HG02970 (cell line): ENCODE data around the gene NXNL1.

Experiments
- ATAC-seq: cut with Tn5 transposase; IDR thresholded peaks from one replicate; pipeline ENCODE4 v1.9.1; 2021; ENCODE audit warnings: mild to moderate bottlenecking, moderate library complexity, moderate number of reproducible peaks; ENCODE audit not compliant: unreplicated experiment, low FRiP score

The NXNL1 gene

DNA sequence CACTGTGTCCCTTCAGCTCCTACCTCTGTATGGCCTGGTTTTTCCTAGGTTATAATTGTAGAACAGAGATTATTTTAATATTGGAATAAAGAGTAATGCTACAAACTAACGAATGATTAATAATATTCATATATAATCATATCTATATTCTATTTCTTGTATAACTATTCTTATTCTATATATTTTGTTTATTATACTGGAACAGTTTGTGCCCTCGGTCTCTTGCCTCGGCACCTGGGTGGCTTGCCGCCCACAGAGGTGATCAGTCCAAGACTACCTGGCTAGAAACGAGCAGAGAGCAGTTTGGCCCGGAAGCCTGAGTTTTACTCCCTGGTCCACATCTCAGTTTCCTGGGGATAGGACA, 5.7 kb upstream of the NXNL1 start:
- no peak for ATAC-seq

- no peak for ATAC-seq
Observed at GRCh38 chr19:17458970-17459369, 1.8 kb downstream of the NXNL1 start.

- no peak for ATAC-seq
Observed at GRCh38 chr19:17457616-17458015, 3.1 kb downstream of the NXNL1 start.

GRCh38 chr19:17456127-17456526, 4.6 kb downstream of the NXNL1 start:
- no peak for ATAC-seq

GRCh38 chr19:17455308-17456123, 5.2 kb downstream of the NXNL1 start:
- ATAC-seq: no peak

- no peak for ATAC-seq
Observed at GRCh38 chr19:17454576-17455071, 6.1 kb downstream of the NXNL1 start.

DNA sequence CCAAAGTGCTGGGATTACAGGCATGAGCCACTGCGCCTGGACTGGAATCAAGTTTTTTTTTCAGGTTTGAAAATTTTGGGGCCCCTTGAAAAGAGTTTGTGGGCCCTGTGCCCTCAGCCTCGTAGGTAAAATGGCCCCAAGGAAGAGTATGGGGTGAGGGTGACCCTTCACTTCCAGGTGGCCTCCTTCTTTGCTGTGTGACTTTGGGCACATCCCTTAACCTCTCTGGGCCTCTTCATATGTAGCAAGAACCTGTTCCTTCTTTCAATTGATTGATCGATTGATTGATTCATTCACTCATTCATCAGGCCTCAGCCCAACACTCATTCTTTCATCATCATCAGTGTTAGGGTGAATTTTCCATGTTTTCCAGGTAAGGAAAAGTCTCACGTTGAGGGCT, 8.9 kb downstream of the NXNL1 start:
- ATAC-seq: no peak

DNA sequence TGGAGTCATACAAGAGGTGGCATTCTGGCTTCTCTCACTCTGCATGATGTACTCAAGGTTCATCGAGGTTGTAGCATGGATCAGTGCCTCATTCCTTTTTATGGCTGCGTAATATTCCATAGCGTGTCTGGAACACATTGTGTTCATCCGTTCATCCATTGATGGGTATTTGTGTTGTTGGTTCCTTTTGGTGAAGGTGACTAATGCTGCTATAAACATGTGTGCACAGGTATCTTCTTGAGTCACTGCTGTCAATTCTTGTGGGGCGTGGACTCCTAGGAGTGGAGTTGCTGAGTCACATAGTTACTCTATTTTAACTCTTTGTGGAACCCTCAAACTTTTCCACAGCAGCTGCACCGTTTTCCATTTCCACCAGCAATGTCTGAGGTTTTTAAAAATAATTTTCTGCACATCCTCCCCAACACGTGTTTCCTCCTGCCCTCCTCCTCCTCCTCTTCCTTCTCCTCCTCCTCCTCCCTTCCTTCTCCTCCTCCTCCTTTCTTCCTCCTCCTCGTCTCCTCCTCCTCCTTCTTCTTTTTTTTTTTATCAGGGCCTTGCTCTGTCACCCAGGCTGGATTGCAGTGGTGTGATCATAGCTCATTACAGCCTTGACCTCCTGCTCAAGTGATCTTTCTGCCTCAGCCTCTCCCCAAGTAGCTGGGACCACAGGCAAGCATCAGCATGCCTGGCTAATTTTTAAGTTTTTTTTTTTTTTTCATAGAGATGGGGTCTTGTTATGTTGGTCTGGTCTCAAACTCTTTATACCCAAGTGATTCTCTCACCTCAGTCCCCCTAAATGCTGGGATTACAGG, 10.3 kb downstream of the NXNL1 start:
- no peak for ATAC-seq

GRCh38 chr19:17448131-17448967, 12.4 kb downstream of the NXNL1 start, which contains the start of gene TMEM221:
TMEM221 (minus strand) TSS chr19:17448668; CDS start chr19:17448462, 206 bp downstream.
- ATAC-seq: no peak

GRCh38 chr19:17447704-17448130, 13.0 kb downstream of the NXNL1 start:
- no peak for ATAC-seq

- no peak for ATAC-seq
Observed at GRCh38 chr19:17445526-17446165, 15.1 kb downstream of the NXNL1 start.

DNA sequence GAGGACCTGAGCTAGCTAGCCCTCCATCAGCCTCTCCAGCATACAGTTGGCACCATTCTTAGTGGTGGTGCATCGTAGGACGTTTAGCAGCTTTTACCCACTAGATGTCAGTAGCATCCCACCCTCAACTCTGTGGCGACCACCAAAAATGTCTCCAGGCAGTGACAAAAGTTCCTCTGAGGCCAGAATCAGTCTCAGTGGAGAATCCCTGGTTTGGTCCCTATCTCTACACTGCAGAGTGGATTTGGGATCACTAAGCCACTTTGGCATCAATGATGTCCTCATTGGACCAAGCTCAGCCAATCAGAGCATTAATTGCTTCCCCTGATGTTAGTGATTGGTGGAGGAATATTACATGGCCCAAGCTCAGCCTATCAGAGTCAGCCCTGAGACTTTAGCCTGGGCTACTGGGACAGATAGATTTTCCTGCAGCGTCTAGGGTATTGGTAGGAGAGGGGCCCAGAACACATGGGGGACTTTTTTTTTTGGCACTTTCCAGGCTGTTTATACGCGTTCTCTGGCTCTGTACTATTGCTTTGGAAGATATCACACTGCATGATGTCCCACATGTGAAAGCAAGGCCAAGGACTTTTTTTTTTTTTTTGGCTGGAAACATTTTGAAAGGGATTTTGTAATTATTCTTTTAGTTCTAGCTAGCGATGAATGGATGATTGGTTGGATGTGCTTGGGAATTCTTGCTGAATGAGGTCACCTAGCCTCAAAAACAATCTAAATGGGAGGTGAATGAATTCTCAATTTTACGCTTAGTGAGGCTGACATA, 19.3 kb downstream of the NXNL1 start:
- ATAC-seq: no peak

DNA sequence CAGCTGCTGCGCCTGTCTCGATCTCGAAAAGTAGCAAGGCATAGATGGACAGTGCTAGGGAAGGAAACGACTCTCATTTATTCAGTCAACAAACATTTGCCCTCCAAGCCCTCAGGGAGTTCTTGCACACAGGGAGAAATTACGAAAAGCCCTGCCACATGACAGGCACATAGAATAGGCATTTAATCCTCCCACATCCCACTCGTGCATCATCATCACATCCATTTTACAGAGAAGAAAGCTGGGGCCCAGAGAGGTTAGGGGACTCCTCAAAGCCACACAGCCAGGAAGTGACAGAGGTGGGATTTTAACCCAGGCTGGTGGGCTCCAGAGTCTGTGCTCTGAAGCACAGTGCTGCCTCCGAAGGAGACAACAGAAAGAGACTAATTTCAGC, 23.9 kb downstream of the NXNL1 start:
- no peak for ATAC-seq

- ATAC-seq: no peak
Observed at GRCh38 chr19:17436094-17436873, 24.4 kb downstream of the NXNL1 start.

GRCh38 chr19:17435218-17435617, 25.5 kb downstream of the NXNL1 start:
- no peak for ATAC-seq

- ATAC-seq: no peak
Observed at GRCh38 chr19:17431417-17431816, 29.3 kb downstream of the NXNL1 start.

DNA sequence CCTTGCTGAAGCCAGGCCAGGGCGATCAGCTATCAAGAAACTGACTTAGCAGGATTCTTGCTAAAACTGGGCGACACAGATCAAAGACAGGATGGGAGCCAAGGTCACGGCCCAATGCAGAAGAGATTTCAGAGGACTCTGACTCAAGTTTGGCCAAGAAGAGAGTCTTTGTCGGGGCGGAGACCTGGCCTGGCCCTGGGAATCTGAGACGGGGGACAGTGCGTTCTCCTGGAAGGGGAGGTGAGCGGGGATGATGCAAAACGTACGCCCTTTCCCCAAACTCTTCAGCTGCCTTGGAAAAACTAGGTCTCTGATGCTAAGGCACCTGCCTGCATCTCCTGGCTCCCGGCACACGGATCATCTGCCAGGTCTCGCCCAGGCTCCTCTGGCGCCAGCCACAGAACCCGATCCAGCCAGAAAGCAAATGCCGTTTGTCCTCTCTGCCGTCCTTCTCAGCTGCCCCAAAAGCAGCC, 31.0 kb downstream of the NXNL1 start:
- no peak for ATAC-seq

- ATAC-seq: no peak
Observed at GRCh38 chr19:17424743-17425365, 35.9 kb downstream of the NXNL1 start.
